Adrenal gland (tissue), 12 donors: ENCODE data around the gene ERC2. TPM values are rescaled to one million over a fixed set of nuclear protein-coding genes. Genes with fewer than 3 reads are reported as not detected.

Experiments
- DNase-seq, 7 donors: peaks; one replicate each; pipeline ENCODE4 v3.0.0-alpha.2; 2019 to 2020
- H3K27ac ChIP-seq, 5 donors: fragments of 200-600 bp; sonication (generic) in 4 of 5; 1 replicate in 3 of 5; 2 replicates in 2 of 5; pipeline versions ENCODE4 v1.5.1 to v1.8.0; 2016 to 2020; ENCODE audit warnings: mild to moderate bottlenecking in 1 of 5
- H3K27me3 ChIP-seq: fragments of 200-600 bp; 2 replicates; pipeline ENCODE4 v1.8.0; 2021
- H3K36me3 ChIP-seq, 2 donors: fragments of 200-600 bp; replicated peaks in 1 of 2; 1 replicate in 1 of 2; 2 replicates in 1 of 2; pipeline versions ENCODE4 v1.5.1 to v1.8.0; 2018 to 2022
- H3K4me1 ChIP-seq, 2 donors: fragments of 200-600 bp; replicated peaks in 1 of 2; 1 replicate in 1 of 2; 2 replicates in 1 of 2; pipeline versions ENCODE4 v1.5.1 to v1.8.0; 2018 to 2021
- H3K4me3 ChIP-seq, 4 donors: fragments of 200-600 bp; sonication (generic) in 3 of 4; one replicate each; pipeline ENCODE4 v1.5.1; 2016 to 2018
- H3K9me3 ChIP-seq, 3 donors: fragments of 200-600 bp; sonication (generic) in 1 of 3; replicated peaks in 1 of 3; 1 replicate in 2 of 3; 2 replicates in 1 of 3; pipeline versions ENCODE4 v1.5.1 to v1.8.0; 2016 to 2021
- POLR2A ChIP-seq, 2 donors: fragments of 450-650 bp; IDR thresholded peaks; one replicate each; pipeline ENCODE4 v1.6.1; 2017; ENCODE audit warnings: antibody characterized with exemption in 2 of 2, mild to moderate bottlenecking in 2 of 2, moderate library complexity in 1 of 2
- WGBS, 4 donors: extraction: QIAGEN DNeasy Blood & Tissue Kit in 2 of 4; methylation state at CpG; one replicate each; pipeline versions ENCODE4 v1.1.5 to v1.1.7; 2013 to 2017; 5-methylcytosine and 5-hydroxymethylcytosine counted together
- intact Hi-C, 2 donors: fragments of 100-400 bp; cut with DNase I; formaldehyde crosslinking; loops; one replicate each; pipeline versions ENCODE4 v1.14.1 to v1.15.0; 2022 to 2023
- polyA plus RNA-seq, 3 donors: library from polyadenylated mRNA; stranded (reverse); fragments of 200-250 nt in 2 of 3; fragments of 350-450 nt in 1 of 3; fragmentation: Illumina TruSeq in 1 of 3; extraction: RNeasy Lipid Tissue Mini Kit (QIAGEN cat#74804) in 1 of 3; gene quantifications; one replicate each; pipeline ENCODE4 v1.2.3, GENCODE V29; 2013 to 2014
- total RNA-seq, 9 donors: library from RNA; depleted of rRNA in 4 of 9; stranded (reverse); fragments of >200 nt in 4 of 9; fragments of 120-200 nt in 1 of 9; fragmentation: NEBNext Ultra II Directional in 1 of 9; extraction: Animal tissue kit (Norgen Biotek cat#: 25700) in 1 of 9; gene quantifications; one replicate each; pipeline versions ENCODE4 v1.1.0 to v1.2.4, GENCODE V29; 2013 to 2023
- TF ChIP-seq, protein P1 (sequence below), 6 experiments: fragments of 450-650 bp in 4 of 6; fragments of 200-600 bp in 2 of 6; sonication (generic) in 1 of 6; IDR thresholded peaks; 1 replicate in 5 of 6; 2 replicates in 1 of 6; pipeline versions ENCODE4 v1.5.1 to v1.8.0; 2016 to 2021; ENCODE audit warnings: antibody characterized with exemption in 6 of 6, mild to moderate bottlenecking in 2 of 6, moderate library complexity in 1 of 6
- donor health status: healthy with polysubstance abuse.
- donor health status: Bipolar disorder and iron deficiency.
- donor health status: DM: yes; HTN: yes; CAD: no.
- donor health status: DM: no; HTN: no; CAD: no.
- donor health status: DM: no; HTN: no; CAD: no.
- donor health status: DM: yes; HTN: yes; CAD: no.

ERC2 gene
- total and polyA plus RNA-seq, 12 donors, result 0.47 to 5.8 (median 1.5) TPM

- no peak for DNase-seq
- Histone ChIP-seq H3K4me3 (no peak overlapping the region), H3K4me1 (no peaks in the 10 kb centered on the region), H3K36me3 (no peaks in the 10 kb centered on the region), H3K9me3 (no peaks in the 10 kb centered on the region), H3K27ac (no peak overlapping the region), H3K27me3 (no peaks in the 10 kb centered on the region)
- intact Hi-C loops, result no loop called here
- TF ChIP-seq POLR2A (IDR thresholded peaks at IDR 0.05), result no peak
- TF ChIP-seq, protein P1, sequence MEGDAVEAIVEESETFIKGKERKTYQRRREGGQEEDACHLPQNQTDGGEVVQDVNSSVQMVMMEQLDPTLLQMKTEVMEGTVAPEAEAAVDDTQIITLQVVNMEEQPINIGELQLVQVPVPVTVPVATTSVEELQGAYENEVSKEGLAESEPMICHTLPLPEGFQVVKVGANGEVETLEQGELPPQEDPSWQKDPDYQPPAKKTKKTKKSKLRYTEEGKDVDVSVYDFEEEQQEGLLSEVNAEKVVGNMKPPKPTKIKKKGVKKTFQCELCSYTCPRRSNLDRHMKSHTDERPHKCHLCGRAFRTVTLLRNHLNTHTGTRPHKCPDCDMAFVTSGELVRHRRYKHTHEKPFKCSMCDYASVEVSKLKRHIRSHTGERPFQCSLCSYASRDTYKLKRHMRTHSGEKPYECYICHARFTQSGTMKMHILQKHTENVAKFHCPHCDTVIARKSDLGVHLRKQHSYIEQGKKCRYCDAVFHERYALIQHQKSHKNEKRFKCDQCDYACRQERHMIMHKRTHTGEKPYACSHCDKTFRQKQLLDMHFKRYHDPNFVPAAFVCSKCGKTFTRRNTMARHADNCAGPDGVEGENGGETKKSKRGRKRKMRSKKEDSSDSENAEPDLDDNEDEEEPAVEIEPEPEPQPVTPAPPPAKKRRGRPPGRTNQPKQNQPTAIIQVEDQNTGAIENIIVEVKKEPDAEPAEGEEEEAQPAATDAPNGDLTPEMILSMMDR (IDR thresholded peaks at IDR 0.05), result no peak
- 74 to 83% (median 78%) methylated on average over 5 of the region's 5 CpGs for whole genome bisulfite sequencing, 4 donors
Measured at GRCh38 chr3:55687526-55687925, 780.7 kb downstream of the ERC2 start.

GRCh38 chr3:55686426-55687254 lies 781.6 kb downstream of the ERC2 start:
- H3K4me3 ChIP-seq, result no peak overlapping the region
- intact Hi-C loops, result no loop called here
- no peaks in the 10 kb centered on the region for H3K9me3 ChIP-seq
- no peaks in the 10 kb centered on the region for H3K27me3 ChIP-seq
- no peaks in the 10 kb centered on the region for H3K4me1 ChIP-seq
- 75 to 79% (median 76%) methylated on average over 11 of the region's 11 CpGs for WGBS, 4 donors
- H3K36me3 ChIP-seq, result no peaks in the 10 kb centered on the region
- H3K27ac ChIP-seq, result no peak overlapping the region
- TF ChIP-seq, protein P1 (IDR thresholded peaks at IDR 0.05), result no peak
- TF ChIP-seq POLR2A (IDR thresholded peaks at IDR 0.05), result no peak
- DNase-seq, result no peak

GRCh38 chr3:55683666-55684270 lies 784.5 kb downstream of the ERC2 start:
- DNase-seq, result no peak
- WGBS, 4 donors, result 86 to 87% (median 87%) methylated on average over 12 of the region's 12 CpGs
- no peak overlapping the region for H3K4me3 ChIP-seq
- peaks cover 0 to under 1% of the 10 kb centered on the region in 2 donors for H3K4me1 ChIP-seq
- H3K27ac ChIP-seq, result no peak overlapping the region
- H3K9me3 ChIP-seq, result no peaks in the 10 kb centered on the region
- intact Hi-C loops, result no loop called here
- TF ChIP-seq, protein P1 (IDR thresholded peaks at IDR 0.05), result no peak
- TF ChIP-seq POLR2A (IDR thresholded peaks at IDR 0.05), result no peak
- H3K36me3 ChIP-seq, result no peaks in the 10 kb centered on the region
- H3K27me3 ChIP-seq, result no peaks in the 10 kb centered on the region

GRCh38 chr3:55682461-55682860 lies 785.8 kb downstream of the ERC2 start:
- no peaks in the 10 kb centered on the region for H3K27me3 ChIP-seq
- H3K36me3 ChIP-seq, result no peaks in the 10 kb centered on the region
- DNase-seq, result no peak
- TF ChIP-seq, protein P1 (IDR thresholded peaks at IDR 0.05), result no peak
- H3K4me1 ChIP-seq, result peaks cover 0 to 4% of the 10 kb centered on the region in 2 donors
- no peak overlapping the region for H3K27ac ChIP-seq
- 70 to 82% (median 74%) methylated on average over 3 of the region's 3 CpGs for WGBS, 4 donors
- H3K4me3 ChIP-seq, result no peak overlapping the region
- no peaks in the 10 kb centered on the region for H3K9me3 ChIP-seq
- intact Hi-C loops, result no loop called here
